OCI-LY1 (cell line): ENCODE measurements around the gene ELL3.

ENCODE experiments used
- CTCF ChIP-seq: fragments of 200-600 bp; sonication (generic), shearing (Covaris generic); IDR thresholded peaks from 2 replicates; pipeline ENCODE4 v1.5.1; 2017; ENCODE audit warnings: mild to moderate bottlenecking, antibody characterized with exemption, low read length, moderate library complexity, mixed read lengths
- EZH2 ChIP-seq: fragments of 200-600 bp; sonication (generic), shearing (Covaris generic); IDR thresholded peaks from 2 replicates; pipeline ENCODE4 v1.8.0; 2017; ENCODE audit warnings: borderline replicate concordance, mixed run types, mild to moderate bottlenecking, antibody characterized with exemption, low read length, moderate library complexity, mixed read lengths

- no peak for TF ChIP-seq CTCF
- no peak for TF ChIP-seq EZH2
Observed at GRCh38 chr15:43821505-43821904, 44.7 kb upstream of the ELL3 start.
